D721Med (cell line): ENCODE measurements around the gene TTC3.
A peak's percentile ranks its signal among the peaks of the same experiment; 100 is the strongest.

Experiments
- DNase-seq: peaks from one replicate; pipeline ENCODE4 v3.0.0; 2011; ENCODE audit warnings: low spot score; ENCODE audit not compliant: insufficient read length
- FAIRE-seq: peaks from 2 replicates; lab custom pipeline; 2011; peaks lifted over from hg19 to GRCh38; lab: Jason Lieb, UNC
- CTCF ChIP-seq: IDR thresholded peaks from 2 replicates; pipeline ENCODE4 v1.5.1; 2012; ENCODE audit warnings: mild to moderate bottlenecking, control low read depth; ENCODE audit not compliant: insufficient read depth; ENCODE audit errors: missing control alignments

Gene TTC3

DNA sequence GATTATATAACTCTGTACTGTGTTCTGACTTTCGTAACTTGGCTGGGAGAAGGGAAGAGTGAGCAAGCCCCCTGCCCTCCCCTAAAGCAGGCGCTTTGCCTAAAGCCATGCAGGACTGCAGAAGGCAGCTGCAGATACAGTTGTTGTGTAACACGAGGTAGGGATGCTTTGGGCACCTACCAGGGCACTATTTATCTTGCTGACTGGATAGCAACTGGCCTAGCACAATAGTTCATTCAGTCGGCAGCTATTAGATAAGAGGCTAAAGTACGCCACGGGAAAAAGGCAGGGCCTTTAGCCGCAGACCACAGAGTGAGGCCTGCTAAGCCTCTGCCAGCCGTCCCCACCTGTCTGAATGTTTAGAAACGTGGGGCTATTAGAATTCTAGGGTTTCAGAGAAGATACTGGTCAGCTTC lies 80.9 kb downstream of the TTC3 start:
- DNase-seq, result peak; percentile 22
- FAIRE-seq, result peak; percentile 41
- TF ChIP-seq CTCF, result no peak

GRCh38 chr21:37155186-37155585 lies 82.1 kb downstream of the TTC3 start:
- no peak for FAIRE-seq
- TF ChIP-seq CTCF, result no peak
- DNase-seq, result no peak

- DNase-seq (no peak), FAIRE-seq (no peak)
- no peak for TF ChIP-seq CTCF
These were observed 84.9 kb downstream of the TTC3 start for GRCh38 chr21:37157938-37158337.

GRCh38 chr21:37159053-37159776 lies 86.2 kb downstream of the TTC3 start:
- TF ChIP-seq CTCF, result no peak
- FAIRE-seq (no peak), DNase-seq (no peak)

- DNase-seq (no peak), FAIRE-seq (no peak)
- no peak for TF ChIP-seq CTCF
These were observed 86.9 kb downstream of the TTC3 start for GRCh38 chr21:37159949-37160348.

- FAIRE-seq (no peak), DNase-seq (no peak)
- TF ChIP-seq CTCF, result no peak
These were observed 91.7 kb downstream of the TTC3 start for GRCh38 chr21:37164742-37165141.

DNA sequence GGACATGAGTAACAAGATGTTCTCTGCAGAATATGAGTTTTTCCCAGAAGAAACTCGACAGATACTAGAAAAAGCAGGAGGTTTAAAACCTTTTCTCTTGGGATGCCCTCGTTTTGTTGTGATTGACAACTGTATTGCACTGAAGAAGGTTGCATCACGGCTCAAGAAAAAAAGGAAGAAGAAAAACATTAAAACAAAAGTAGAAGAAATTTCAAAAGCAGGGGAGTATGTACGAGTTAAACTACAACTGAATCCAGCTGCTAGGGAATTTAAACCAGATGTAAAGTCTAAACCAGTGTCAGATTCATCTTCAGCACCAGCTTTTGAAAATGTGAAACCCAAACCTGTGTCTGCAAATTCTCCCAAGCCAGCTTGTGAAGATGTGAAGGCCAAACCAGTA lies 92.5 kb downstream of the TTC3 start:
- FAIRE-seq (no peak), DNase-seq (no peak)
- TF ChIP-seq CTCF, result no peak
